Dermis blood vessel endothelial cell (primary cell): ENCODE data around the gene TRAPPC3. TPM values are rescaled to one million over a fixed set of nuclear protein-coding genes. Genes with fewer than 3 reads are reported as not detected.
A peak's percentile ranks its signal among the peaks of the same experiment; 100 is the strongest.

ENCODE experiments used
- DNase-seq: peaks from one replicate; pipeline ENCODE4 v3.0.0; 2010
- total RNA-seq: library from RNA; depleted of rRNA; stranded (reverse); fragments of >200 nt; gene quantifications from 2 replicates; pipeline ENCODE4 v1.2.3, GENCODE V29; 2014

TRAPPC3 gene
- total RNA-seq, 1 donor from 2014 or later = 117 TPM

DNA sequence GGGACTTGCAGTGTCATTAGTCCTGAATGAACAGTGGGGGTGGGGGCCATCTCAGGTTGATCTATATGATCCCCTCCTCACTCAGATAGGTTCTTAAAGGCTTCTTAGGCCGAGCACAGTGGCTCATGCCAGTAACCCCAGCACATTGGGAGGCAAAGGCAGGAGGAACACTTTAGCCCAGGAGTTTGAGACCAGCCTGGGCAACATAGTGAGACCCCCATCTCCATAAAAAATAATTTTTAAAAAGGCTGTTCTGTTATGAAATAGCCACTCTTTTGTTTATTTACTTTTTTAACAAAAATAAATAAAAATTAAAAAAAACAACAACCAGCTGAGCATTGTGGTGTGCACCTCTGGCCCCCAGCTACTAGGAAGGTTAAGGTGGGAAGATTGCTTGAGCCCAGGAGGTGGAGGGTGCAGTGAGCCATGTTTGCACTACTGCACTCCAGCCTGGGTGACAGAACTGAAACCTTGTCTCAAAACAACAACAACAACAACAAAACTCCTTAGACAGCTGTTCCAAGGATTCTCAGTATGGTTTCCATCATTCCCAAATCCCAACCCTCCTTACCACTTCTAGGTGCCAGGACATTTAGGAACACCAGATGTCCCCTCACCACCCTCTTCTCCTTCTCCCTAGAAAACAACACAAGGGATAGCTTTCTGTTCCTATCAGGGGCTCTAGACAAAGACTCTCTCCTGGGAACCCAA is 2.0 kb upstream of the TRAPPC3 start:
- no peak for DNase-seq

- peak; percentile 96 for DNase-seq
Measured at GRCh38 chr1:36150296-36151133, 1.2 kb upstream of the TRAPPC3 start.

DNA sequence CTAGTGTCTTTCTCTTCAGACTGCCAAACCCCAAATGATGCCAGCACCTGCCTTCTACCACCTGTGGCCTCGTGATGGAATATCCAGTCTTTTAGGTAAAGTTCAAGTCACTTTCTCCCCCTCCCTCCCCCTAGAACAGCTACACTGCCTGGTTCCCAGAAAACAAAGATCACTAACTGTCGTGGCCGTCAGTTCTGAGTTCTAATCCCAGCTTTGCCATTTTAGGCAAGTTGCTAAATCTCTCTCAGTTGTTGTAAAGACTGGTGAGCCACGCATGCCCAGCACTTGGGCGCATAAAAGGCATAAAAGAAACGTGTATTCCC is 648 bp upstream of the TRAPPC3 start:
- no peak for DNase-seq

GRCh38 chr1:36148821-36149236 is 457 bp downstream of the TRAPPC3 start:
- no peak for DNase-seq

GRCh38 chr1:36144413-36144812 is 4.9 kb downstream of the TRAPPC3 start:
- DNase-seq = no peak

DNA sequence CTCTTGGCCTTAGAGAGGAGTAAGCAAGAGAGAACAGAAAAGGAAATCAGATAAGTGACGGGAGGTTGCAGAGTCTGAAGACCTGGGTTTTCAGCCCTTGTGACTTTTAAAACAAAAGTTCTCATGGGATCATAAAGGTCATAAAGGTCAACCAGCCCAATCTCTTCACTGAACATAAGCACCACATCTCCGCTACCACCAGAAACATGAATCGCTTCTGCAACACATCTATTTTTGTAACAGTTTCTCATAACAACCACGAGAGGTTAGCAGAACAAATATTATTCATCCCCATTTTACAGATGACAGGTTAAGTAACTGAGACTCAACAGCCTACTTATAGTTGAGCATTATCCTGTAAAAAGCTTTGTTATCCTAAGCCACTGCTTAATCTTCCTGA is 5.9 kb downstream of the TRAPPC3 start:
- no peak for DNase-seq

DNA sequence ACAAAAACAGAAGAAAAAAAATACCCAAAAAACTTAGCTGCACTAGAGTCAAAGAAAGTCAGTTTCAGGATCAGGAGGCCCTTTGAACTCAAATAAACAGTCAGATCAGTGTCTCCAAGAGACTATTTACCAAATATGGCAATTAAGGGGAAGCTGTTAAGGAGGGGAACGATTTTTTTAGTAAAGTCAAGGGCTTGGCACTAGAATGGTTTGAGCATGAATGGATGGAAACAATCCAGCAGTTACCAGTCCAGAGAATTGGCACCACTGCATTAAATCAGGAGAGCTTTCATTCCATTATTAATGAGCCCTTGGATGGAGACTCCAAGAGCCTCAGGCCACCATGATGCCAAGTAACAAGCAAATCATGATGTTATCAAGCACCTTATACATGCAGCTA is 7.2 kb downstream of the TRAPPC3 start:
- DNase-seq = no peak

GRCh38 chr1:36139521-36139920 is 9.8 kb downstream of the TRAPPC3 start:
- no peak for DNase-seq

DNA sequence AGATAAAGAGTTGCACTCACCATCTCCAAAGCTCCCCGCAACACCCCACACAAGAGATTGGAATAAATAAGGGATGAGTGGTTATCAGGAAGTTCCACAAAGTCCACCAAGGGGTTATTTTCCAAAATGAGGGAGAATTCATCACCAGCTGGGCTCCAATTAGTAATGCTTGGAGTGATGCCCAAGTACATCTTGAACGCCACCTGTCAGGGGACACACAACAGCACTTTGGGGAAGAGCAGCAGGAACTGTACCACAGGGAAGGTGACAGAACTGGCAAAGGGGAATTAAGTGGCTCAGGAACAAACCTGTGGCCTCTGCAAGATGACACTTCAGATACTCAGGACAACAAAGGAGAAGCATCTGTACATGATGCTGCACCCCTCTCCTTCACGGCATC is 11.5 kb downstream of the TRAPPC3 start:
- no peak for DNase-seq

DNA sequence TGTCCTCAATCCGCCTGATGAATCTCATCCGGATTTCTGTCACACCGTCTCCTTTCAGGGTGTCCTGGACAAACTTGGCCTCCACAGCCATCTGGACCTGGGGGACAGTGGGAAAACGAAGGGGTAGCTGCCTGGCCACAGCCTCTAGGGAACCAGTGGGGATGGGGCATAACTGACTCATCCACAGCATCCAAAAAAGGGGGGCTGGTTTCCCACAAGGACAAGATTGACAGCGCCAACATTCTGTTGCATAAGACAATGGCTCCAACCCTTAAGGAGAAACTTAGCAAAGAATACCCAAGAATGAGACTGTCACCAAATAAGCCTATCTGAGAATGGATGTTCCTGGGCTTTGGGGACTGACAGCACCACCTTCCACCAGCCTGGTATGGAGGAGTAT is 12.1 kb downstream of the TRAPPC3 start:
- no peak for DNase-seq

DNA sequence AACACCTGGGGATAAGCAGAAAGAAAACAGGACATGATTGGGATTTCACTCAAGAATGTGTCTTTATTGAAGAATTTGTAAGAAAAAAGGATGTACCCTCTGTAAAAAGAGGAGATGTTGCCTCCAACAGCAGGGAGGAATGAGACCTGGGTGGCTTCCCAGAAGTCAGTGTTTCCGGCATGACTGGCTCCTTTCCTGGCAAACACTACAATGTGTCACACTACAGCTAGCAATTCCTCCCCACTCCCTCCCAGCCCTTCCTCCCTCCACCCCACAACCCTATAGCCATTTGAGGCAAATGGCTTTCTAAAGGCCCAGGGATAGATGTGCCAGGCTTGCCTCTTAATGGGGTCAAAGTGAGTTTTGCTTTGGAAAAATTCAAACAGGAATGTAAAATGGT is 12.8 kb downstream of the TRAPPC3 start:
- peak; percentile 84 for DNase-seq

- no peak for DNase-seq
Measured at GRCh38 chr1:36135796-36136195, 13.5 kb downstream of the TRAPPC3 start.

GRCh38 chr1:36135330-36135667 is 14.0 kb downstream of the TRAPPC3 start:
- no peak for DNase-seq

GRCh38 chr1:36134505-36135329 is 14.6 kb downstream of the TRAPPC3 start:
- peak; percentile 72 for DNase-seq

GRCh38 chr1:36134031-36134430 is 15.3 kb downstream of the TRAPPC3 start:
- DNase-seq = no peak

DNA sequence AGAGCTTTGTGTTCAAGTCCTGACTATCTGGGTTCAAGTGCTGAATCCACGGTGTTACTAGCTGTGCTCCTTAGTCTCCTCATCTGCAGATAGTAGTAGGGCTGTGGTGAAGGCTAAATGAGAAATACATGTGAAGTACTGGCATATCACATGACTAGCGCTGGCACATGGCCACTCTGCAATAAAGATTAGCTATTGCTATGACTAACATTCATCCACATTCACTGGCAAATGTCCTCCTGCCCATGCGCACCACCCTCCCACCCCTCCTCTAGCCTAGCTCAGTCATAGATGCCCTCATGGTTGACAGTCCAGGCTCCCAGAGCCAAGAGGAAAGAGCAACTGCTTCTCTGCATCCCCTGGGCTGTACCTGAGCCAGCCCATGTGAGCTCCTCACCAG is 15.8 kb downstream of the TRAPPC3 start:
- DNase-seq = peak; percentile 83

DNA sequence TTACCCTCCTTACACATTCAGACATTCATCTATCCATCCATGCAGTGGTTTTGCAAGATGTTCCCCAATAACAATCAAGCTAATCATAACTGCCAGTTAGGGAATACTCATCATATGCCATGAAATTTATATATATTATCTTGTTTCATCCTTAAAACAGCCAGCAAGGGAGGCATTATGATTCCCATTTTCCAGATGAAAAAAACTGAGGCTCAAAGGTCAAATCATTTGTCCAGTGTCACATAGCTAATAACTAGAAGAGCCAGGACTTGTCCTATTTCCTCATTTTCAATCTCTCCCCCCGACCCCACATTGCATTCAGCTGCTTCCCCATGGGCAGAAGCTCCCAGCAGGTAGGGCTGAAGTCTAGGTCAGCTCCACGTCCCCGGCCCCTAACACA is 17.3 kb downstream of the TRAPPC3 start:
- no peak for DNase-seq

GRCh38 chr1:36128905-36129206 is 20.4 kb downstream of the TRAPPC3 start:
- no peak for DNase-seq

DNA sequence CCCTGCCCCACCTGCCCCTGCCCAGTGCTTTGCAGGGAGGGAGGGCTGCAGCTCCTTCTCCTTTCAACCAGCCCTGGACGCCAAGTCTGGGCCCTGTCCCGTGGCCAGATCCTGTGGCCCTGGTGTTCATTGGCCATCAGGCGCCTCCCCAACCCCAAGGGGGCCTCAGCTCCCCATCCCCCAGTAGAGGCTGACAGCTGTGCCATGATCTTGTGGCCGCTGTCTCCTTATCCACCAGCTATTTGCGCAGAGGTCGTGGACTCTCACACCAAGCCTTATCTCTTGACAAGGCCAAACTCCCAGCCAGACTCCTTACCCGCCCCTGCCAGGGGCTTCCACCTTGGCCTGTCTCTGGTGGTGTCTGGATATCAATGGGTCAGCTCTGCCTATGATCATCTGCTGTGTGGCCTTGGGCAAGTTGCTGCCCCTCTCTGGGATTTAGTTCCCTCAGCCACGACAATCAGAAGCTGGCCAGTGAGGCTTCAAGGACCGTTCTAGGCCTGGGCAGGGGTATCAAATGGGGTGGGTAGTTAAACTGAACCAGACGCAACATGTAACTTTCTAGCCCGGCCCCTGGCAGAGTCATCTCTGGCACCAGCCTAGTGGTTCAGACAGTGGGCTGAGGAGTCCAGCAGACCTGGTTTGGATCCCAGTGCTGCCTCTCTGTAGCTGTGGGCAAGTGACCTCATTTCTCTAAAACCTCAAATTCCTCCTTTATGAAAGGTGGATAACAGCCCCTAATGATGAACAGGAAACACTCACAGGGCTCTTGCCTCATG is 21.0 kb downstream of the TRAPPC3 start:
- DNase-seq = no peak

DNA sequence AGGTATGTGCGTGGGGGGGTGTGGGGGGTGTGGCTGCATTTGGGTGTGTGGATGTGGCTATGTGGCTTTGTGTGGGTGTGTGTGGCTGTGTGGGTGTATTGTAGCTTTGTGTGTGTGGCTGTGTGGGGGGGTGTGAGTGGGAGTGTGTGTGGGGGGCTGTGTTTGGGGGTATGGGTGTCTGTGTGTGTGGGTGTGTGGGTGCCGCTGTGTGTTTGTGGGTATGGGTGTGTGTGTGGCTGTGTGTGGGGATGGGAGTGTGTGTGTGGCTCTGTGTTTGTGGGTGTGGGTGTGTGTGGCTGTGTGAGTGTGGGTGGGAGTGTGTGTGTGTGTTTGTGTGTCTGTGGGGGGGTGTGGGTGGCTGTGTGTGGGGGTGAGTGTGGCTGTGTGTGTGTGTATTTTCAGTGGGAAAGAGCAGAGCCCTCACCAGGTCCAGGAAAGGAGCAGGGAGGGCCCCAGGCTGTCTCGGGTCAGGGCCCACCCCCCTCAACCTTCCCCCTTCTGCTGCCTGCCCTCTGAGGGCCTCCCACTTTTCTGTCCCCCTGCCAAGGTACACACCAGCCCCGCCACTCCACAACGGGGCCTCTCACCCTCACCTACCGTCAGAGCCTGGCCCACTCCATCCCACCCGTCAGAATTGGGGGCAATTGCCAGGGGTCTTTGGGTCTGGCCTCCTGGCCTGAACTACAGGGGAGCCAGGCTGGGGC is 22.3 kb downstream of the TRAPPC3 start:
- DNase-seq = no peak

- DNase-seq = no peak
Measured at GRCh38 chr1:36126005-36126716, 23.1 kb downstream of the TRAPPC3 start.
